HS-5 (cell line): ENCODE data around the gene PARD6G.
"Not testable (repeated sequence)": the region's sequence is repeated elsewhere in the genome, so short reads cannot be mapped to it uniquely, and the experiment has no call there.

ENCODE experiments used
- DNase-seq: peaks from one replicate; pipeline ENCODE4 v3.0.0-alpha.2; 2012; ENCODE audit warnings: low read depth

Gene PARD6G

GRCh38 chr18:80241919-80242777 lies 5.2 kb downstream of the PARD6G start:
- no peak for DNase-seq

- DNase-seq: no peak
Observed at GRCh38 chr18:80239830-80240229, 7.5 kb downstream of the PARD6G start.

- DNase-seq: no peak
Observed at GRCh38 chr18:80238651-80239260, 8.6 kb downstream of the PARD6G start.

- DNase-seq: not testable (repeated sequence)
Observed at GRCh38 chr18:80237519-80237918, 9.8 kb downstream of the PARD6G start.

GRCh38 chr18:80234398-80234797 lies 12.9 kb downstream of the PARD6G start:
- DNase-seq: no peak

GRCh38 chr18:80233899-80234298 lies 13.4 kb downstream of the PARD6G start:
- no peak for DNase-seq

- DNase-seq: no peak
Observed at GRCh38 chr18:80233201-80233835, 14.0 kb downstream of the PARD6G start.

- DNase-seq: no peak
Observed at GRCh38 chr18:80232710-80233109, 14.6 kb downstream of the PARD6G start.

GRCh38 chr18:80232030-80232429 lies 15.3 kb downstream of the PARD6G start:
- no peak for DNase-seq

- no peak for DNase-seq
Observed at GRCh38 chr18:80231616-80232015, 15.7 kb downstream of the PARD6G start.

GRCh38 chr18:80231151-80231550 lies 16.2 kb downstream of the PARD6G start:
- no peak for DNase-seq

GRCh38 chr18:80229766-80230745 lies 17.3 kb downstream of the PARD6G start:
- no peak for DNase-seq

GRCh38 chr18:80229363-80229762 lies 18.0 kb downstream of the PARD6G start:
- DNase-seq: no peak

- DNase-seq: no peak
Observed at GRCh38 chr18:80228051-80228848, 19.1 kb downstream of the PARD6G start.

- DNase-seq: no peak
Observed at GRCh38 chr18:80227472-80227871, 19.8 kb downstream of the PARD6G start.

- DNase-seq: no peak
Observed at GRCh38 chr18:80225685-80226084, 21.6 kb downstream of the PARD6G start.

GRCh38 chr18:80223581-80224148 lies 23.6 kb downstream of the PARD6G start:
- DNase-seq: no peak

GRCh38 chr18:80219488-80219887 lies 27.8 kb downstream of the PARD6G start:
- DNase-seq: not testable (repeated sequence)

- DNase-seq: no peak
Observed at GRCh38 chr18:80218341-80219227, 28.7 kb downstream of the PARD6G start.

- no peak for DNase-seq
Observed at GRCh38 chr18:80213182-80213581, 34.1 kb downstream of the PARD6G start.
